AG04450 (cell line): ENCODE data around the gene FAM168A. TPM values are rescaled to one million over a fixed set of nuclear protein-coding genes. Genes with fewer than 3 reads are reported as not detected.

ENCODE experiments used
- CTCF ChIA-PET: fragments of 300-600, 350-600 bp; formaldehyde crosslinking; extraction: SDS; loops from one replicate; lab custom pipeline; 2022; ENCODE audit warnings: antibody characterized with exemption, inconsistent platforms; lab: Charles Lee
- POLR2A ChIA-PET: fragments of 350-600 bp; formaldehyde crosslinking; extraction: SDS; loops from one replicate; lab custom pipeline; 2021; ENCODE audit warnings: antibody characterized with exemption, inconsistent platforms; lab: Yijun Ruan, JAX
- DNase-seq: peaks from one replicate; pipeline ENCODE4 v3.0.0-alpha.2; 2011; ENCODE audit warnings: low read depth, low spot score
- H3K27ac ChIP-seq: one replicate; pipeline ENCODE4 v1.5.1; 2012; ENCODE audit warnings: low read depth, low read length, control low read depth
- H3K27me3 ChIP-seq: one replicate; pipeline ENCODE4 v1.6.0; 2012; ENCODE audit warnings: low read length; ENCODE audit not compliant: control insufficient read depth, insufficient read depth
- H3K4me3 ChIP-seq: 2 replicates; pipeline ENCODE4 v1.5.1; 2011; ENCODE audit warnings: mild to moderate bottlenecking, low read depth, low read length, control low read depth
- H3K9me3 ChIP-seq: 2 replicates; pipeline ENCODE4 v1.5.1; 2012; ENCODE audit warnings: low read length; ENCODE audit not compliant: control insufficient read depth, insufficient read depth
- CTCF ChIP-seq: IDR thresholded peaks from 2 replicates; pipeline ENCODE4 v1.5.1; 2011; ENCODE audit warnings: low read depth, low read length, control low read depth, inconsistent platforms
- polyA plus RNA-seq: library from polyadenylated mRNA; depleted of rRNA; stranded (reverse); fragments of >200 nt; gene quantifications from 2 replicates; pipeline ENCODE4 v1.2.3, GENCODE V29; 2011

FAM168A gene
- polyA plus RNA-seq, 1 experiment, result 21.3 TPM

GRCh38 chr11:73414977-73415651 is 182.8 kb downstream of the FAM168A start:
- no peak for TF ChIP-seq CTCF
- DNase-seq, result no peak
- CTCF ChIA-PET, result interaction anchor here (0.7 to 1.9 kb wide), 6 partner anchors 9 to 246 kb away, joined by 3 to 11 read pairs (median 6); no protein-coding TSS in a partner anchor
- POLR2A ChIA-PET, result no interaction called here
- Histone ChIP-seq H3K27ac (no peak overlapping the region), H3K9me3 (no peaks in the 10 kb centered on the region), H3K27me3 (no peaks in the 10 kb centered on the region), H3K4me3 (no peak overlapping the region)

GRCh38 chr11:73413256-73413655 is 184.7 kb downstream of the FAM168A start:
- Histone ChIP-seq H3K9me3 (no peaks in the 10 kb centered on the region), H3K27me3 (no peaks in the 10 kb centered on the region), H3K4me3 (no peak overlapping the region), H3K27ac (no peak overlapping the region)
- TF ChIP-seq CTCF, result no peak
- ChIA-PET CTCF (interaction anchor here (0.6 to 1.9 kb wide), 4 partner anchors 62 to 247 kb away, joined by 3 to 11 read pairs (median 4); no protein-coding TSS in a partner anchor), POLR2A (interaction anchor here (0.6 kb wide), 1 partner anchor 109 kb away, joined by 5 read pairs; no protein-coding TSS in a partner anchor)
- DNase-seq, result no peak

GRCh38 chr11:73412308-73412707 is 185.6 kb downstream of the FAM168A start:
- POLR2A ChIA-PET, result no interaction called here
- H3K4me3 ChIP-seq, result no peak overlapping the region
- CTCF ChIA-PET, result interaction anchor here (0.6 to 1.5 kb wide), 2 partner anchors 61 to 294 kb away, joined by 3 read pairs; no protein-coding TSS in a partner anchor
- DNase-seq, result no peak
- H3K27me3 ChIP-seq, result no peaks in the 10 kb centered on the region
- H3K27ac ChIP-seq, result no peak overlapping the region
- no peak for TF ChIP-seq CTCF
- H3K9me3 ChIP-seq, result no peaks in the 10 kb centered on the region

GRCh38 chr11:73411031-73411430 is 186.9 kb downstream of the FAM168A start:
- no peaks in the 10 kb centered on the region for H3K9me3 ChIP-seq
- no peaks in the 10 kb centered on the region for H3K27me3 ChIP-seq
- no peak for TF ChIP-seq CTCF
- POLR2A ChIA-PET, result interaction anchor here (0.6 kb wide), 1 partner anchor 250 kb away, joined by 3 read pairs; no protein-coding TSS in a partner anchor
- CTCF ChIA-PET, result interaction anchor here (0.7 to 1.8 kb wide), 2 partner anchors 68 to 215 kb away, joined by 3 to 7 read pairs; no protein-coding TSS in a partner anchor
- no peak overlapping the region for H3K4me3 ChIP-seq
- no peak for DNase-seq
- H3K27ac ChIP-seq, result no peak overlapping the region

GRCh38 chr11:73410627-73411026 is 187.3 kb downstream of the FAM168A start:
- H3K27me3 ChIP-seq, result no peaks in the 10 kb centered on the region
- no peak overlapping the region for H3K27ac ChIP-seq
- POLR2A ChIA-PET, result interaction anchor here (0.6 kb wide), 1 partner anchor 250 kb away, joined by 3 read pairs; no protein-coding TSS in a partner anchor
- no peaks in the 10 kb centered on the region for H3K9me3 ChIP-seq
- no peak for TF ChIP-seq CTCF
- DNase-seq, result no peak
- CTCF ChIA-PET, result interaction anchor here (0.7 to 1.8 kb wide), 2 partner anchors 68 to 215 kb away, joined by 3 to 7 read pairs; no protein-coding TSS in a partner anchor
- H3K4me3 ChIP-seq, result no peak overlapping the region
